Measurements from ENCODE around the gene CHST2. TPM values are rescaled to one million over a fixed set of nuclear protein-coding genes. Genes with fewer than 3 reads are reported as not detected.

CHST2 gene
- total RNA-seq, 6 donors from 2014 or later, result 2.1 to 12.8 (median 11.7) TPM

DNA sequence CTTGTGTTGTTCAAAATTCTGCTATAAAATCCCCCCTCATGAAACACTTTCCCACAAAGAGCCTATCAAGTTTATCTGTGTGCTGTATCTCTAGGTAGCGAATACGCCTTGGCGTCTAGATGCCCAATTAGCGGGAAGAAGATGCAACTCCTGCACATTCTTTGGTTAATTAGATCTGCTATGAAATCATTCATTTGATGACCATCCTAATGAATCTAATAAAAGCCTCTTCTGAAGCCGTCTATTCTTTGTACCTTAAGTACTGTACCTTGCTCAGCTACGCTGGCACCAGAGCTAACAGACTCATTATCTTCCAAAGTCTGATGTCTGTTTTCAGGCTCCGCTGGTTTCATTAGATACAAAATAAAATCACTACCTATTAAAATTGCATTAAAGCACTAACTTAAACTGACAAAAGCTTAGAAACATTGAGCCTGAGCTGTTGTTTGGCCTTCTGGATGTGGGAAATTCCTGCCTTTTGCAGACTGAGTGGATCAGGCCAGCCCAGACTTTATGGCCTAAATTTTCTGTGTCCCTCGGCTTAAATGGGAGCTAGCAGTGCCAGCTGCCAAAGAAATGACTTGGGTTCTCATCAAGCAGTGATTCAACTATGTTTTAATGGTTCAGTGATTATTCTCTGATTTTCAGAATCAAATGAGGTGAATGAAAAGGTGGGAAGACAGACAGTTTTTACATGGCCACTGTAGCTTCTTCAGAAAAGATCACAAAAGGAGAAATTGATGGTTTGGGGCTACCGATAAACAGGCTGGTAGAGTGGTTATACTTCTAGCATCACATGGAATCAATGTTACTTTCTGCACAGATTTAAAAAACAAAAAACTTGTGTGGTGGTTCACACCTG lies 28.4 kb upstream of the CHST2 start:
- H3K9me3 ChIP-seq, result no peaks in the 10 kb centered on the region
- TF ChIP-seq POLR2A (IDR thresholded peaks at IDR 0.05) (no peak), EP300 (IDR thresholded peaks at IDR 0.05) (no peak), POLR2AphosphoS5 (IDR thresholded peaks at IDR 0.05) (no peak)
- TF ChIP-seq, protein P1, sequence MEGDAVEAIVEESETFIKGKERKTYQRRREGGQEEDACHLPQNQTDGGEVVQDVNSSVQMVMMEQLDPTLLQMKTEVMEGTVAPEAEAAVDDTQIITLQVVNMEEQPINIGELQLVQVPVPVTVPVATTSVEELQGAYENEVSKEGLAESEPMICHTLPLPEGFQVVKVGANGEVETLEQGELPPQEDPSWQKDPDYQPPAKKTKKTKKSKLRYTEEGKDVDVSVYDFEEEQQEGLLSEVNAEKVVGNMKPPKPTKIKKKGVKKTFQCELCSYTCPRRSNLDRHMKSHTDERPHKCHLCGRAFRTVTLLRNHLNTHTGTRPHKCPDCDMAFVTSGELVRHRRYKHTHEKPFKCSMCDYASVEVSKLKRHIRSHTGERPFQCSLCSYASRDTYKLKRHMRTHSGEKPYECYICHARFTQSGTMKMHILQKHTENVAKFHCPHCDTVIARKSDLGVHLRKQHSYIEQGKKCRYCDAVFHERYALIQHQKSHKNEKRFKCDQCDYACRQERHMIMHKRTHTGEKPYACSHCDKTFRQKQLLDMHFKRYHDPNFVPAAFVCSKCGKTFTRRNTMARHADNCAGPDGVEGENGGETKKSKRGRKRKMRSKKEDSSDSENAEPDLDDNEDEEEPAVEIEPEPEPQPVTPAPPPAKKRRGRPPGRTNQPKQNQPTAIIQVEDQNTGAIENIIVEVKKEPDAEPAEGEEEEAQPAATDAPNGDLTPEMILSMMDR (IDR thresholded peaks at IDR 0.05), result no peak
- no peak overlapping the region for H3K4me3 ChIP-seq
- ATAC-seq (ENCODE audit: low FRiP score in 2 of 2), result no peak
- H3K4me1 ChIP-seq, result no peaks in the 10 kb centered on the region
- H3K27ac ChIP-seq, result no peak overlapping the region
- no peak for DNase-seq
- H3K27me3 ChIP-seq, result no peaks in the 10 kb centered on the region
- H3K36me3 ChIP-seq, result no peaks in the 10 kb centered on the region
- 91 to 94% methylated on average over 9 of the region's 9 CpGs for WGBS, 2 donors

DNA sequence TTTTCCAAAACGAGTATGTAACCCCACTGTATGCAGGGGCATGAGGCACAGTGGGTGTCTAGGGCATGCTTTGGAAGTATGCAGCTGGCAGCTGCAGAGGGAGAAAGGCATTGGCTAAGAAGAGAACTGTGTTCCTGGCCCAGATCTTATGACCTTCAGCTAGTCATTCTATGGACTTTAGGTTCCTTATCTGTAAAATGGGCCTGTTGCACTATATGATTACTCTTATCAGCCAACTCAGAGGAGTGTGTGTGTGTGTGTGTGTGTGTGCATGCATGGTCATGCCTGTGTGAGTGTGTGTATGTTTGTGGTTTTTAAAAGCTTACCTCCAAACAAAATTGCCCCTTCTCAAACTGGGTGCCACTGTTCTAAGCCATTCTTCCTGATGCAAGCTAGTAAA lies 27.4 kb upstream of the CHST2 start:
- ATAC-seq (ENCODE audit: low FRiP score in 2 of 2), result no peak
- Histone ChIP-seq H3K4me3 (no peak overlapping the region), H3K27ac (no peak overlapping the region), H3K4me1 (no peaks in the 10 kb centered on the region), H3K27me3 (no peaks in the 10 kb centered on the region), H3K9me3 (no peaks in the 10 kb centered on the region), H3K36me3 (no peaks in the 10 kb centered on the region)
- DNase-seq, result no peak
- WGBS, 2 donors, result 59 to 81% methylated on average over 1 of the region's 1 CpG
- no peak for TF ChIP-seq POLR2A (IDR thresholded peaks at IDR 0.05)
- TF ChIP-seq POLR2AphosphoS5 (IDR thresholded peaks at IDR 0.05), result no peak
- TF ChIP-seq, protein P1 (IDR thresholded peaks at IDR 0.05), result no peak
- no peak for TF ChIP-seq EP300 (IDR thresholded peaks at IDR 0.05)

DNA sequence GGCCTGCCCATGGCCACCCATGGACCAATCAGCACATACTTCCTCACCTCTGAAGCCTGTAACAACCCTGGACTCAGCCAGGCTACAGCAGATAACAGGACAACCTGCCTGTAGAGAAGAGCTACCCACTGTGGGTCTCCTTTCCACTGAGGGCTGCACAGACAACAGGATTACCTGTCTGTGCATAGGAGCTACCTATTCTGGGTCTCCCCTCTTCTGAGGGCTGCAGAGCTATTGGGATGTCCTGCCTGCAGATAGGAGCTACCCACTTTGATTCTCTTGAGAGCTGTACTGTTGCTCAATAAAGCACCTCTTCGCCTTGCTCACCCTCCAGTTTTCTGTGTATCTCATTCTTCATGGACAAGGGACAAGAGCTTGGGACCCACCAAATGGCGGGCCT lies 23.8 kb upstream of the CHST2 start:
- 92 to 96% methylated on average over 2 of the region's 2 CpGs for WGBS, 2 donors
- H3K4me3 ChIP-seq, result no peak overlapping the region
- no peaks in the 10 kb centered on the region for H3K27me3 ChIP-seq
- no peaks in the 10 kb centered on the region for H3K4me1 ChIP-seq
- ATAC-seq (ENCODE audit: low FRiP score in 2 of 2), result no peak
- no peak overlapping the region for H3K27ac ChIP-seq
- no peak for DNase-seq
- TF ChIP-seq POLR2A (IDR thresholded peaks at IDR 0.05), result no peak
- TF ChIP-seq, protein P1 (IDR thresholded peaks at IDR 0.05), result no peak
- no peaks in the 10 kb centered on the region for H3K9me3 ChIP-seq
- H3K36me3 ChIP-seq, result no peaks in the 10 kb centered on the region

DNA sequence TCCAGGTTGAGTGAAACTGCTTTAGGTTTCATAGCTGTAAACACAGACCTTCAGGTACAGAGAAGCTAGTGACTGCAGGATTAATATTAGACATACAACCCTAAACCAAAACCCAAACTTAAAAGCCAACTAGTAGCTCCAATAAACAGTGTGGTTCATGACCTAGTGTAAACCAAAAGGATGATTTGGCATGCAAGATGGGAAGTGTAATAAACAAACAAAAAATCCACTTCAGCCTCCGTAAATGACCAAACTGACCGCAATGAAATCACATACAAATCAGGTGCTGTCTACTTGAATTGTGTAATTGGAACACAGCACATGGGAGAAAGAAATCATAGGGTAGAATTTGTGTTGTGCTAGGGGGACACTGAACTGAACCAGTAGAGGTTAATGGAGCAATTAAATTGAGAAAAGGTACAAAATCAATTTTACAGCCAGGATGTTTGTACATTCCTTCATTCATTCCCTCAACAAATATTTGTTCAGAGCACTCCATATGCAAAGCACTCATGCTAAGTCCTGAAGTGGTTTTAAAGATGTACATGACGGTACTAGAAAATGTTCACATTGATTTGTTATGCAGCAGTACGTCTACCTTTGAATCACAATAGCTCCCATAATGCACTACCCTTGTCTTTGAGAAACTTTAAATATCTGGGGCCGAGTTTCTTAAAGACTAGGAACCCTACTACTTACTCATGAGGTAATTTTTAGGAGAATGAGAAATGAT lies 21.4 kb upstream of the CHST2 start:
- DNase-seq, result no peak
- Histone ChIP-seq H3K9me3 (no peaks in the 10 kb centered on the region), H3K36me3 (no peaks in the 10 kb centered on the region), H3K27me3 (no peaks in the 10 kb centered on the region), H3K4me3 (no peak overlapping the region), H3K27ac (no peak overlapping the region), H3K4me1 (no peaks in the 10 kb centered on the region)
- TF ChIP-seq, protein P1 (IDR thresholded peaks at IDR 0.05), result no peak
- TF ChIP-seq EP300 (IDR thresholded peaks at IDR 0.05) (no peak), POLR2A (IDR thresholded peaks at IDR 0.05) (no peak), POLR2AphosphoS5 (IDR thresholded peaks at IDR 0.05) (no peak)
- no peak for ATAC-seq (ENCODE audit: low FRiP score in 2 of 2)
- WGBS, 2 donors, result 56 to 60% methylated on average over 5 of the region's 5 CpGs
